IPS-18a (cell line): ENCODE results near the gene PPM1G.
"Not testable (repeated sequence)": the region's sequence is repeated elsewhere in the genome, so short reads cannot be mapped to it uniquely, and the experiment has no call there.

Source experiments
- H3K27ac ChIP-seq: one replicate; pipeline ENCODE4 v1.5.1; 2013; ENCODE audit warnings: low read length
- H3K27me3 ChIP-seq: one replicate; pipeline ENCODE4 v1.6.1; 2013; ENCODE audit warnings: mild to moderate bottlenecking, low read length; ENCODE audit not compliant: control insufficient read depth, insufficient read depth
- H3K36me3 ChIP-seq: one replicate; pipeline ENCODE4 v1.6.1; 2013; ENCODE audit warnings: low read depth, low read length; ENCODE audit not compliant: control insufficient read depth
- H3K4me1 ChIP-seq: one replicate; pipeline ENCODE4 v1.6.1; 2013; ENCODE audit warnings: low read depth, low read length; ENCODE audit not compliant: control insufficient read depth
- H3K4me3 ChIP-seq: one replicate; pipeline ENCODE4 v1.5.1; 2013; ENCODE audit warnings: low read length
- H3K9ac ChIP-seq: one replicate; pipeline ENCODE4 v1.6.1; 2013; ENCODE audit warnings: mild to moderate bottlenecking, low read length, moderate library complexity
- H3K9me3 ChIP-seq: one replicate; pipeline ENCODE4 v1.6.1; 2013; ENCODE audit warnings: low read depth, low read length; ENCODE audit not compliant: control insufficient read depth

PPM1G gene

DNA sequence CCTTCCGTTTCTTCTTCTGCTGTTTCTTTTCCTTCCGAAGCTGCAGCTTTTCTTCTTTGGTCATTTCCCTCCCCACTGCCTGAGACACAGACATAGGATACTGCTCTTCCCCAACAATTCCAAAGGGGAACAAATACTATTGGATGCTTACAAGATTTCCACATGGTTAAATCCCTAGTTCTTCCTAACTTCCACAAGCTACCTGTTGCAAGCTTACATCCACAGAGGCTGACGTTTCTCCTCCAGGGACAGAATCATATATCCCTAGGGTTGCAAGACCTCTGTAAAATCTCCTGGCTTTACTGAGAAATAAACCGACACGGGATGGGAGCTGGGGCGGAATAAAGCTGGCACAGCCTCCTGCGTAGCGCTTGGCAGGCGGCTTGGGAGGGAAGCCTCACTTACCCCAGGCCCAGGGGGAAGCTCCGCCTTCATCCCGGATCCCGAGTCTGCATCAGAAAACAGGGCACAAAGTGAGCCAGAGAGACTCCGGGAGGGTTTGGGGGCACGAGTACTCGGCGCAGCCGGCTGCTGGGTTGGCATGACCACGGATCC is 39.8 kb downstream of the PPM1G start:
- H3K9me3 ChIP-seq, result no peaks in the 10 kb centered on the region
- H3K4me3 ChIP-seq, result peak overlapping the region; percentile 98

DNA sequence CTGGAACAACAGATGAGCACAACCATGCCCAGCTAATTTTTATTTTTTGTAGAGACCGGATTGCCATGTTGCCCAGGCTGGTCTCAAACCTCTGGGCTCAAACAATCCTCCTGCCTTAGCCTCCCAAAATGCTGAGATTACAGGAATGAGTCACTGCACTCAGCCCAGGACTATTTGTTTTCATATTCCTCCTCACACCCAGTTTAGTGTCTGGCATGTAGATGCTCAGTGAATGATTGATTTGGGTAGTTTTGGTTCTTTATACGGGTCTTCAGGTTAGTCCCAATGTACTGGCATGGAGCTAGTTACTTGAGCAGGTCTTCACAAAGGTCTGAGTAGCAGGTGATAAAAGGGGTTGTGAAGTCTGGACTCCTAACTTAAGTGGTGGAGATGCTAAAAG is 45.5 kb downstream of the PPM1G start:
- H3K27ac ChIP-seq, result no peak overlapping the region
- peaks cover 45% of the 10 kb centered on the region for H3K36me3 ChIP-seq
- H3K27me3 ChIP-seq, result no peaks in the 10 kb centered on the region
- H3K4me3 ChIP-seq, result no peak overlapping the region
- no peaks in the 10 kb centered on the region for H3K9me3 ChIP-seq
- H3K9ac ChIP-seq, result no peak overlapping the region
- peaks cover under 1% of the 10 kb centered on the region for H3K4me1 ChIP-seq

More for the DNA sequence above, 39.8 kb downstream of the PPM1G start:
- peaks cover 47% of the 10 kb centered on the region for H3K36me3 ChIP-seq
- peak overlapping the region; percentile 33 for H3K27ac ChIP-seq
- H3K4me1 ChIP-seq, result peaks cover 11% of the 10 kb centered on the region
- H3K9ac ChIP-seq, result peak overlapping the region; percentile 88
- no peaks in the 10 kb centered on the region for H3K27me3 ChIP-seq

DNA sequence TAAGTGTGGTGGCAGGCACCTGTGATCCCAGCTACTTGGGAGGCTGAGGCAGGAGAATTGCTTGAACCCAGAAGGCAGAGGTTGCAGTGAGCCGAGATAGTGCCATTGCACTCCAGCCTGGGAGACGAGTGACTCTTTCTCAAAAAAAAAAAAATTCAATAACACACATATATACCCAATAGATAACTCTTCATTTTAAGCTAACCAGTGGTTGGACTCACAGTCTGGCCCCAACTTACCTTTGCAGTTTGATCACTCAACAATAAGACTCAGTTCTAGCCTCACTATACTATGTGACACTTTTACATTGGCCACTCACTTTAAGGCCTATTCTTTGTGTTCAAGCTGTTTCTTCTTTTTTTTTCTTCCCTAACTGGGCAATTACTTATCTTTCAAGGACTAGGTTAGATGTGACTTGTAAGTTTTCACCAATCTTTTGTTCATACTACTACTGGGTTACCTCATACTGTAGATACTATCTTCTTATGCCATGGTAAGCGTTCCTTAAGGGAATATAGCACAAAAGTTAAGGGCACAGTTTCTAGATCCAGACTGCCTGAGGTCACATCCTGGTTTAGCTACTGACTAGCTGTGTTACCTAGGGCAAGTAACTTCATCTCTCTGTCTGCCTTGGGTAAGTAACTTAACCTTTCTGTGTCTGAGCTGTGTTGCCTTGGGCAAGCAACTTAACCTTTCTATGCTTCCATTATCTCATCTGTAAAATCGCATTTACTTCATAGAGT is 46.5 kb downstream of the PPM1G start:
- H3K27me3 ChIP-seq, result no peaks in the 10 kb centered on the region
- no peak overlapping the region for H3K9ac ChIP-seq
- no peak overlapping the region for H3K4me3 ChIP-seq
- no peak overlapping the region for H3K27ac ChIP-seq
- no peaks in the 10 kb centered on the region for H3K9me3 ChIP-seq
- H3K4me1 ChIP-seq, result peaks cover 2% of the 10 kb centered on the region
- H3K36me3 ChIP-seq, result peaks cover 37% of the 10 kb centered on the region

DNA sequence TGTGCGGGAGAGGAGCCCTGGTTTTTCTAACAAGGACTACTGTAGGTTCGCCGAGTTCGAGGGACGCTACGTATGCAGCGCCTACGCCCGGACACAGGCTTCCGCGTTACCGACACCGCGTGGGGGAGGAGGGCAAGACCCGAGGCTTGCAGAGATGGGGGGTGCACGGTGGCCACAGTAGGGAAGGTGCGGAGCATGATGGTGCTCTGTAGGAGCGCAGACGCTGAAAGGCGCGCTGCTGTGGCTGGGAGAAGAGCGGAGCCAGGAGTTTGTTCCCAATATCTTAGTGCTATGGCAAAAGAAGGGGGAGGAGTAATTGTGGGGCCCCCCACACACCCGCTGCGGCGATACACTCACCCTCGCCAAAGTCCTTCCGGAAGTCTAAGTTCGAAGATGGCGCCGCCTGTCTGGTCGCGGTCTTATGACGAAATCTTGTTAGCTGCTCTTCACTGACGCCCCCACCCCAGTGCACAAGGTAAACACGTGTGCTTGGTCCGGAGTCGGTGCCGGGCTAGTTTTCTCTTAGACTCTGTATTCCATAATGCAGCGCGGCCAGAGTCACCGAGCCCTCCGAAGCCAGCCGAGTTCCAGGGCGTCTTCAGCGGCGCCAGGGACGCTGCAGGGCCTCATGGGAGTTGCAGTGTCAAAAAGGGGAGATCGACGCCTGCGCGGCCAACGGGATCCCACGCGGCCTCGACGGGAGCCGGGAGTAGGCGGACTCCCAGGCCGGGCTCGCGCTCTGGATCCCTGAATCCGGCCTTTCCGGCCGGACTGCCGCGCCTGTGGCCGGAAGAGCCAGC is 52.8 kb downstream of the PPM1G start, which contains the start of gene GTF3C2:
TSS of gene GTF3C2 (minus strand) at position 383 of the 800 bp plus-strand sequence. CDS start 13,210 bp downstream, outside the sequence.
- Histone ChIP-seq H3K9me3 (no peaks in the 10 kb centered on the region), H3K9ac (peak within 1 kb of the TSS; percentile 97), H3K27me3 (no peaks in the 10 kb centered on the region), H3K4me1 (peaks cover 12% of the 10 kb centered on the region), H3K36me3 (no peaks in the 10 kb centered on the region), H3K27ac (peak within 1 kb of the TSS; percentile 96), H3K4me3 (peak within 1 kb of the TSS; percentile 79)

DNA sequence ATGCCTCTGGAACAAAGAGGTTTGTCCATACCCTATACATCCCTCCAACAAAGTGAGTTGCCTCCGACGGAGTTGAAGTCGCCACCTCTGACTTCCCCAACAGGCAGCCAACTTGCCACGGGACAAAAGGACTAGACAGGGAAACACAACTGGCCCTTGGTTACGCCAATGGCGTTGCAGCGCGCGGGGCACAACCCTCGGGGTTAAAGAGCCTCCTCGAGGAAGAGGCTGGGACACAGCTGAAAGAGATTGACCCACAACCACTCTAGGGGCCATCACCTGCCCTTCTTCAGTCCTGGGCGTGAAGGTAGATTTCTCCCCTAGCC is 53.4 kb downstream of the PPM1G start:
- H3K9me3 ChIP-seq, result no peaks in the 10 kb centered on the region
- peaks cover 12% of the 10 kb centered on the region for H3K4me1 ChIP-seq
- H3K4me3 ChIP-seq, result peak overlapping the region; percentile 79
- peak overlapping the region; percentile 96 for H3K27ac ChIP-seq
- H3K36me3 ChIP-seq, result no peaks in the 10 kb centered on the region
- no peaks in the 10 kb centered on the region for H3K27me3 ChIP-seq
- H3K9ac ChIP-seq, result peak overlapping the region; percentile 97

DNA sequence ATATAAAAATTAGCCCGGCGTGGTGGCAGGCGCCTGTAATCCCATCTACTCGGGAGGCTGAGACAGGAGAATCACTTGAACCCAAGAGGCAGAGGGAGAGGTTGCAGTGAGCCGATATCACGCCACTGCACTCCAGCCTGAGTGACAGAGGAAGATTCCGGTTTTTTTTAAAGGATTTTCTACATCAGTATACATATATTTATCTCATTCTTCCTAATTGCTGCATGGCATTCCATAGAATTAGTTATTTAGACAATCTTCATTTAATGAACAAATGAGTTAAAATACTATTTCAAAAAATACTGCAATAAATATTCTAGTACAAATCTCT is 54.8 kb downstream of the PPM1G start:
- Histone ChIP-seq H3K36me3 (peaks cover 6% of the 10 kb centered on the region), H3K27ac (no peak overlapping the region), H3K27me3 (no peaks in the 10 kb centered on the region), H3K4me3 (no peak overlapping the region), H3K9ac (no peak overlapping the region), H3K4me1 (peaks cover 12% of the 10 kb centered on the region), H3K9me3 (no peaks in the 10 kb centered on the region)

DNA sequence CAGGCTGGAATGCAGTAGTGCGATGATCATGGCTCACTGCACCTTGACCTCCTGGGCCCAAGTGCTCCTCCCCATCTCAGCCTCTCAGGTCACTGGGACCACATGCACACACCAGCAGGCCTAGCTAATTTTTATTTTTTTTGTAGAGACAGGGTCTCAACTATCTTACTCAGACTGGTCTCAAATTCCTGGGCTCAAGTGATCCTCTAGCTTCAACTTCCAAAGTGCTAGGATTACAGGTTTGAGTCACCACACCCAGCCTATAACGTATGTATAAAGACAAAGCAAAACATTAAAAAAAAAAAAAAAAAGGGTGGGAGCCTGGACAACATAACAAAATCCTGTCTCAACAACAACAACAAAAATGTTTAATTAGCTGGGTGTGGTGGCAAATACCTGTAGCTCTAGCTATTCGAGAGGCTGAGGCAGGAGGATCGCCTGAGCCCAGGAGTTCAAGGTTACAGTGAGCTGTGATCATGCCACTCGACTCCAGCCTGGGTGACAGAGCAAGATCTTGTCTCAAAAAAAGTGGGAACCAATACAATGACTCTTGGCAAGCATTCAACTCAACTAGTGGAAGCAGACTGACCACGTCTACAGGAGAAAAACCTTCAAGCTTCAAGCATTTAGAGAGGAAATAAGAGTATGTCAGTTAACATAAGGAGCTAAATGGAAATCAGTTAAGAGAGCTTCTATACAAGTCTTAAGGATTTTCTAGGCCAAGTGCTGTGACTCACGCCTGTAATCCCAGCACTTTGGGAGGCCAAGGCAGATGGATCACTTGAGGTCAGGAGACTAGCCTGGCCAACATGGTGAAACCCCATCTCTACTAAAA is 55.4 kb downstream of the PPM1G start:
- no peak overlapping the region for H3K4me3 ChIP-seq

DNA sequence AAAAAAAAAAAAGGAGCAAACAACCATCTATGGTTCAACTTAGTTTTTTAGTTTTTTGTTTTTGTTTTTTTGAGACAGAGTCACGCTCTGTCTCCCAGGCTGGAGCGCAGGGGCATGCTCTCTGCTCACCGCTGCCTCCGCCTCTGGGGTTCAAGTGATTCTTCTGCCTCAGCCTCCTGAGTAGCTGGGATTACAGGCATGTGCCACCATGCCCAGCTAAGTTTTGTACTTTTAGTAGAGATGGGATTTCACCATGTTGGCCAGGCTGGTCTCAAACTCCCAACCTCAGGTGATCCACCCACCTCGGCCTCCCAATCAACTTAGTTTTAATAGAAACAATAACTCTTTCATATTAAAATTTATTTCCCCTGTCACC is 56.0 kb downstream of the PPM1G start:
- not testable (repeated sequence) for H3K4me3 ChIP-seq, H3K27me3 ChIP-seq, H3K9ac ChIP-seq, H3K36me3 ChIP-seq, H3K9me3 ChIP-seq, H3K27ac ChIP-seq
- H3K4me1 ChIP-seq, result peaks cover 12% of the 10 kb centered on the region

More for the DNA sequence above, 55.4 kb downstream of the PPM1G start:
- Histone ChIP-seq H3K36me3 (peaks cover 6% of the 10 kb centered on the region), H3K27me3 (no peaks in the 10 kb centered on the region), H3K27ac (no peak overlapping the region), H3K9me3 (no peaks in the 10 kb centered on the region), H3K9ac (no peak overlapping the region), H3K4me1 (peaks cover 12% of the 10 kb centered on the region)

DNA sequence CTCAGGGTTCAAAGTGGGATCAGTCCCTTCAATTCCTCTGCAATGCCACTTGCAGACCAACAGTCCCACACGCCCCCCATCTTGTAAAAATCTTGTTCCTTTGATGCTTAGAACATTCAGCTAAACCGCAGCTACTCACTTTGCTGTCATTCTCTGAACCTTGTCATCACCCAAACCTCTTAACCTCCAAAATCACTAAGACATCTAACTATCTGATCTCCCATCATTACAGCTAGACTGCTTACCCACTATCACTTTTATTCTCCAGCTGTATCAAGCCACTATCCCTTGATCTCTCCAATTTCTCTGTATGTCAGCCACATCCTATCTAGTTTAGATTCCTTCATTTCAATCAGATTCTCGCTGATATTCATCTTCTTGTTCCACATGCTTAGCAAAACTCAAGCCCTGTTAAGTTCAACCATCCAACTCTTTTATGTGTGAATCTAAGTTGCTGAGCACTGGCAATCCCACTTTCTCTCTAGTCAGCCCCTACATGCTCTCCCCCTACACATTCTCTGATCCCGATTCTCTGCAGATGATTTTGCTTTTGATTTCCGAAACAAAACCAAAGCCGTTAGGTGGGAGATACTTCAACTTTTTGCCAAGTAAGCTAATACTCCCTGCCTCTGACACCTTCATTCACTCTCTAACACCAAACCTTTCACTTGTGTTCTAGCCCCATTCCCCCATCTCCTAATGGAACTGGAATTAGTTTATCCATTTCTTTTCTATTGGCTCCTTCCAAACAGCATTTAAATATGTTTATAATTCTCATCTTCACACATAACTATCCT is 57.4 kb downstream of the PPM1G start:
- Histone ChIP-seq H3K27me3 (no peaks in the 10 kb centered on the region), H3K27ac (no peak overlapping the region), H3K9ac (no peak overlapping the region), H3K9me3 (no peaks in the 10 kb centered on the region), H3K4me3 (no peak overlapping the region), H3K4me1 (peaks cover 8% of the 10 kb centered on the region), H3K36me3 (peaks cover 6% of the 10 kb centered on the region)

DNA sequence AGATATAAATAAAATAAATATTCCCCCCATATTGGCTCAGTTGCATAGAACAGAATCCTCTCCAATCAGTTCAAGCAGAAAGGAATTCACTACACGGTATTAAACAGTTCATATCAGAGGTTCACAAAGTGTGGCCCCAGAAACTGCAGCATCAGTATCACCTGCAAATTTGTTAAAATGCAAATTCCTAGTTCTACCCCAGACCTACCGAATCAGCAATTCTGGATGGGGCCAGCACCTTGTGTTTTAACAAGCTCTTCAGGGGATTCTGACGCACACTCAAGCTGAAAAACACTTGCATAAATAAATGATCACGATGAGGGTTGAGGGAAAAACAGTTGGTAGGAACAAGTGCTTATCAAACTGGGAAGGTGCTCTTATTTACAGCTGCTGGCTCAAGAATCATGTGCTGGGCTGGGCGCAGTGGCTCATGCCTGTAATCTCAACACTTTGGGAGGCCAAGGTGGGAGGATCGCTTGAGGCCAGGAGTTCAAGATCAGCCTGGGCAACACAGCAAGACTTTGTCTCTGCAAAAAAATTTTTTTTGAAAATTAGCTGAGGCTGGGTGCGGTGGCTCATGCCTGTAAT is 59.2 kb downstream of the PPM1G start:
- Histone ChIP-seq H3K4me1 (peaks cover 5% of the 10 kb centered on the region), H3K9me3 (no peaks in the 10 kb centered on the region), H3K27me3 (no peaks in the 10 kb centered on the region), H3K36me3 (peaks cover 6% of the 10 kb centered on the region), H3K9ac (no peak overlapping the region), H3K27ac (no peak overlapping the region), H3K4me3 (no peak overlapping the region)
